HepG2 (cell line): ENCODE results near the gene MBTPS2. TPM values are rescaled to one million over a fixed set of nuclear protein-coding genes. Genes with fewer than 3 reads are reported as not detected.
A peak's percentile ranks its signal among the peaks of the same experiment; 100 is the strongest.

Source experiments
- FOSL2 ChIP-seq: sonication (generic); formaldehyde crosslinking; IDR thresholded peaks from 2 replicates; pipeline ENCODE4 v1.4.0; 2020; ENCODE audit warnings: missing genetic modification reagents
- KDM1A ChIP-seq: IDR thresholded peaks from 2 replicates; pipeline ENCODE4 v1.6.1; 2016; ENCODE audit warnings: missing compliant biosample characterization
- NFE2 ChIP-seq: sonication (generic); formaldehyde crosslinking; IDR thresholded peaks from 2 replicates; pipeline ENCODE4 v1.4.0; 2020; ENCODE audit warnings: missing genetic modification reagents
- PHB2 ChIP-seq: fragments of 450-650 bp; IDR thresholded peaks from 2 replicates; pipeline ENCODE4 v1.6.1; 2018; ENCODE audit not compliant: partially characterized antibody
- STAG1 ChIP-seq: sonication (generic); formaldehyde crosslinking; IDR thresholded peaks from 2 replicates; pipeline ENCODE4 v1.4.0; 2020; ENCODE audit warnings: missing genetic modification reagents
- TEAD2 ChIP-seq: sonication (generic); formaldehyde crosslinking; IDR thresholded peaks from 2 replicates; pipeline ENCODE4 v1.9.0; 2021; ENCODE audit warnings: missing genetic modification reagents
- ZNF160 ChIP-seq: sonication (generic); formaldehyde crosslinking; IDR thresholded peaks from 2 replicates; pipeline ENCODE4 v1.8.0; 2022; ENCODE audit warnings: mild to moderate bottlenecking, inconsistent platforms, missing genetic modification reagents
- ZNF343 ChIP-seq: sonication (generic); formaldehyde crosslinking; IDR thresholded peaks from 2 replicates; pipeline ENCODE4 v1.4.0; 2020; ENCODE audit warnings: mild to moderate bottlenecking, missing genetic modification reagents
- ZNF550 ChIP-seq: sonication (generic); formaldehyde crosslinking; IDR thresholded peaks from 2 replicates; pipeline ENCODE4 v1.4.0; 2020; ENCODE audit warnings: mild to moderate bottlenecking, missing genetic modification reagents, borderline replicate concordance
- ZNF614 ChIP-seq: IDR thresholded peaks from 2 replicates; pipeline ENCODE4 v1.6.1; 2018; ENCODE audit warnings: missing biosample characterization, missing genetic modification reagents, inconsistent platforms, borderline replicate concordance
- ZNF850 ChIP-seq: sonication (generic); formaldehyde crosslinking; conservative IDR thresholded peaks from 2 replicates; pipeline ENCODE4 v1.9.0; 2021; ENCODE audit warnings: mild to moderate bottlenecking, missing genetic modification reagents
- polyA plus RNA-seq, 8 experiments: library from polyadenylated mRNA; depleted of rRNA in 3 of 8; stranded (reverse) in 7 of 8; unstranded in 1 of 8; fragments of >200 nt; fragmentation: Illumina TruSeq in 4 of 8; extraction: Trizol in 4 of 8; gene quantifications; 2 replicates each; pipeline versions ENCODE4 v1.2.1 to v1.2.3, GENCODE V29; 2011 to 2016; ENCODE audit warnings: low read depth in 4 of 8, missing spikeins in 1 of 8, mixed read lengths in 1 of 8; ENCODE audit not compliant: insufficient read depth in 1 of 8
- total RNA-seq, 5 experiments: library from RNA; depleted of rRNA; stranded (reverse); fragments of >200 nt; fragmentation: Illumina TruSeq; extraction: Trizol; gene quantifications; 2 replicates each; pipeline ENCODE4 v1.2.3, GENCODE V29; 2016; ENCODE audit warnings: low read depth in 1 of 5
- TF ChIP-seq, protein P1 (sequence below): sonication (generic); formaldehyde crosslinking; conservative IDR thresholded peaks from 2 replicates; pipeline ENCODE4 v1.8.0; 2022; ENCODE audit warnings: mild to moderate bottlenecking, moderate library complexity, missing genetic modification reagents
- TF ChIP-seq, protein P2 (sequence below): IDR thresholded peaks from 2 replicates; pipeline ENCODE4 v1.6.1; 2018; ENCODE audit warnings: missing genetic modification reagents, mild to moderate bottlenecking, missing compliant biosample characterization
- TF ChIP-seq, protein P3 (sequence below): sonication (generic); formaldehyde crosslinking; IDR thresholded peaks from 2 replicates; pipeline ENCODE4 v1.5.0; 2020; ENCODE audit warnings: mild to moderate bottlenecking, missing genetic modification reagents, moderate library complexity
- TF ChIP-seq, protein P4 (sequence below): sonication (generic); formaldehyde crosslinking; IDR thresholded peaks from 2 replicates; pipeline ENCODE4 v1.4.0; 2020; ENCODE audit warnings: missing genetic modification reagents
- TF ChIP-seq, protein P5 (sequence below): sonication (generic); formaldehyde crosslinking; IDR thresholded peaks from 2 replicates; pipeline ENCODE4 v1.5.0; 2020; ENCODE audit warnings: mild to moderate bottlenecking, missing genetic modification reagents
- TF ChIP-seq, protein P6 (sequence below): sonication (generic); formaldehyde crosslinking; IDR thresholded peaks from 2 replicates; pipeline ENCODE4 v1.5.0; 2020; ENCODE audit warnings: missing genetic modification reagents

Gene MBTPS2
- total and polyA plus RNA-seq, 2 of the 13 experiments (the other 11 are each of a cell fraction or from before 2014, with no cell fraction given): 5.7 to 14.4 TPM

DNA sequence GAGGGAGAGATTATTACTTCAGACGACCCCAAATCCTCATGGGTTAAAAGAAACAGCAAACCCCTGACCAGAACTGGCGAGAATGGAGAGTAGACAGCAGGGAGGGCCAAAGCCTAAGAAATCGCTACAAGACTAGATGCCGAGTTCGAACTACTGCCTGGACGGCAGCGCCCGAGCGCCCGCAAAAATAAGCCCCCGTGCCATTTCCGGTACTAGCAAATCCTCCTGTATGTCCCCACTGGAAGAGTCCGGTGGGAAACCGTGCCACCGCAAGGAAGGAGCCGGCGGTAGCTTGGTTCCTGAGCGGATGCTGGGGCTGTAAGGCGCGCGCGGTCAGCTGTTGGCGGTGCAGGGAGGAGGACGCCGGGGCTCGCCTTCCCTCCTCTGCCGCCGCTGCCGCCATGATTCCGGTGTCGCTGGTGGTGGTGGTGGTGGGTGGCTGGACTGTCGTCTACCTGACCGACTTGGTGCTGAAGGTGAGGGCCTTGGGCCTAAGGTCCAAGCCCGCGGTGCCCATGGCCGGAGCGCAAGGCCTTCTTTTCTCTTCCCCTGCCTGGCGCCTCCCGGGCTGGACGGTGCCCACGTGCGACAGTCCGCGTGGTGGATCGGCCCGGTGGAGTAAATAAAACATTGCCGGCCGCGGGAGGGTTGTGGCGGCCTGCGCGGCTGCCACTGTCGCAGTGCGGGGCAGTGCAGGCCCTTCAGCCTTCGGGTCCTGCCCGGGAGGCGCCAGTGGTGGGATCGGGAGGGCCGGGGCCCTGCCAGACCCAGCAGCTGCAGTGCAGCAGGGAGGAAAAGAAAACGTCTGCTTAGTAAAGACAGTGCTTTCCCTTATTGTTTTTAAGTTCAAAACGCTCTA, at the start of gene MBTPS2 (continued):
- TF ChIP-seq, protein P1, sequence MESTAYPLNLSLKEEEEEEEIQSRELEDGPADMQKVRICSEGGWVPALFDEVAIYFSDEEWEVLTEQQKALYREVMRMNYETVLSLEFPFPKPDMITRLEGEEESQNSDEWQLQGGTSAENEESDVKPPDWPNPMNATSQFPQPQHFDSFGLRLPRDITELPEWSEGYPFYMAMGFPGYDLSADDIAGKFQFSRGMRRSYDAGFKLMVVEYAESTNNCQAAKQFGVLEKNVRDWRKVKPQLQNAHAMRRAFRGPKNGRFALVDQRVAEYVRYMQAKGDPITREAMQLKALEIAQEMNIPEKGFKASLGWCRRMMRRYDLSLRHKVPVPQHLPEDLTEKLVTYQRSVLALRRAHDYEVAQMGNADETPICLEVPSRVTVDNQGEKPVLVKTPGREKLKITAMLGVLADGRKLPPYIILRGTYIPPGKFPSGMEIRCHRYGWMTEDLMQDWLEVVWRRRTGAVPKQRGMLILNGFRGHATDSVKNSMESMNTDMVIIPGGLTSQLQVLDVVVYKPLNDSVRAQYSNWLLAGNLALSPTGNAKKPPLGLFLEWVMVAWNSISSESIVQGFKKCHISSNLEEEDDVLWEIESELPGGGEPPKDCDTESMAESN (CRISPR knock-in tag): peak; percentile 73
- no peak for TF ChIP-seq TEAD2
- no peak for TF ChIP-seq ZNF343 (CRISPR knock-in tag)
- TF ChIP-seq, protein P2, sequence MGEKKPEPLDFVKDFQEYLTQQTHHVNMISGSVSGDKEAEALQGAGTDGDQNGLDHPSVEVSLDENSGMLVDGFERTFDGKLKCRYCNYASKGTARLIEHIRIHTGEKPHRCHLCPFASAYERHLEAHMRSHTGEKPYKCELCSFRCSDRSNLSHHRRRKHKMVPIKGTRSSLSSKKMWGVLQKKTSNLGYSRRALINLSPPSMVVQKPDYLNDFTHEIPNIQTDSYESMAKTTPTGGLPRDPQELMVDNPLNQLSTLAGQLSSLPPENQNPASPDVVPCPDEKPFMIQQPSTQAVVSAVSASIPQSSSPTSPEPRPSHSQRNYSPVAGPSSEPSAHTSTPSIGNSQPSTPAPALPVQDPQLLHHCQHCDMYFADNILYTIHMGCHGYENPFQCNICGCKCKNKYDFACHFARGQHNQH (CRISPR knock-in tag): peak; percentile 87; the same call in 1 of the 2 replicates
- peak; percentile 43 for TF ChIP-seq FOSL2 (CRISPR knock-in tag)
- no peak; the same call in 1 of the 2 replicates for TF ChIP-seq ZNF614 (CRISPR knock-in tag)
- no peak for TF ChIP-seq ZNF850 (CRISPR knock-in tag)
- TF ChIP-seq, protein P3, sequence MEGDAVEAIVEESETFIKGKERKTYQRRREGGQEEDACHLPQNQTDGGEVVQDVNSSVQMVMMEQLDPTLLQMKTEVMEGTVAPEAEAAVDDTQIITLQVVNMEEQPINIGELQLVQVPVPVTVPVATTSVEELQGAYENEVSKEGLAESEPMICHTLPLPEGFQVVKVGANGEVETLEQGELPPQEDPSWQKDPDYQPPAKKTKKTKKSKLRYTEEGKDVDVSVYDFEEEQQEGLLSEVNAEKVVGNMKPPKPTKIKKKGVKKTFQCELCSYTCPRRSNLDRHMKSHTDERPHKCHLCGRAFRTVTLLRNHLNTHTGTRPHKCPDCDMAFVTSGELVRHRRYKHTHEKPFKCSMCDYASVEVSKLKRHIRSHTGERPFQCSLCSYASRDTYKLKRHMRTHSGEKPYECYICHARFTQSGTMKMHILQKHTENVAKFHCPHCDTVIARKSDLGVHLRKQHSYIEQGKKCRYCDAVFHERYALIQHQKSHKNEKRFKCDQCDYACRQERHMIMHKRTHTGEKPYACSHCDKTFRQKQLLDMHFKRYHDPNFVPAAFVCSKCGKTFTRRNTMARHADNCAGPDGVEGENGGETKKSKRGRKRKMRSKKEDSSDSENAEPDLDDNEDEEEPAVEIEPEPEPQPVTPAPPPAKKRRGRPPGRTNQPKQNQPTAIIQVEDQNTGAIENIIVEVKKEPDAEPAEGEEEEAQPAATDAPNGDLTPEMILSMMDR (CRISPR knock-in tag): peak; percentile 37; the same call in 1 of the 2 replicates
- TF ChIP-seq ZNF160 (CRISPR knock-in tag): no peak
- TF ChIP-seq ZNF550: no peak
- TF ChIP-seq, protein P4, sequence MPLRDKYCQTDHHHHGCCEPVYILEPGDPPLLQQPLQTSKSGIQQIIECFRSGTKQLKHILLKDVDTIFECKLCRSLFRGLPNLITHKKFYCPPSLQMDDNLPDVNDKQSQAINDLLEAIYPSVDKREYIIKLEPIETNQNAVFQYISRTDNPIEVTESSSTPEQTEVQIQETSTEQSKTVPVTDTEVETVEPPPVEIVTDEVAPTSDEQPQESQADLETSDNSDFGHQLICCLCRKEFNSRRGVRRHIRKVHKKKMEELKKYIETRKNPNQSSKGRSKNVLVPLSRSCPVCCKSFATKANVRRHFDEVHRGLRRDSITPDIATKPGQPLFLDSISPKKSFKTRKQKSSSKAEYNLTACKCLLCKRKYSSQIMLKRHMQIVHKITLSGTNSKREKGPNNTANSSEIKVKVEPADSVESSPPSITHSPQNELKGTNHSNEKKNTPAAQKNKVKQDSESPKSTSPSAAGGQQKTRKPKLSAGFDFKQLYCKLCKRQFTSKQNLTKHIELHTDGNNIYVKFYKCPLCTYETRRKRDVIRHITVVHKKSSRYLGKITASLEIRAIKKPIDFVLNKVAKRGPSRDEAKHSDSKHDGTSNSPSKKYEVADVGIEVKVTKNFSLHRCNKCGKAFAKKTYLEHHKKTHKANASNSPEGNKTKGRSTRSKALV: no peak
- TF ChIP-seq NFE2: no peak
- TF ChIP-seq STAG1 (CRISPR knock-in tag): peak; percentile 15; the same call in 1 of the 2 replicates
- TF ChIP-seq, protein P5, sequence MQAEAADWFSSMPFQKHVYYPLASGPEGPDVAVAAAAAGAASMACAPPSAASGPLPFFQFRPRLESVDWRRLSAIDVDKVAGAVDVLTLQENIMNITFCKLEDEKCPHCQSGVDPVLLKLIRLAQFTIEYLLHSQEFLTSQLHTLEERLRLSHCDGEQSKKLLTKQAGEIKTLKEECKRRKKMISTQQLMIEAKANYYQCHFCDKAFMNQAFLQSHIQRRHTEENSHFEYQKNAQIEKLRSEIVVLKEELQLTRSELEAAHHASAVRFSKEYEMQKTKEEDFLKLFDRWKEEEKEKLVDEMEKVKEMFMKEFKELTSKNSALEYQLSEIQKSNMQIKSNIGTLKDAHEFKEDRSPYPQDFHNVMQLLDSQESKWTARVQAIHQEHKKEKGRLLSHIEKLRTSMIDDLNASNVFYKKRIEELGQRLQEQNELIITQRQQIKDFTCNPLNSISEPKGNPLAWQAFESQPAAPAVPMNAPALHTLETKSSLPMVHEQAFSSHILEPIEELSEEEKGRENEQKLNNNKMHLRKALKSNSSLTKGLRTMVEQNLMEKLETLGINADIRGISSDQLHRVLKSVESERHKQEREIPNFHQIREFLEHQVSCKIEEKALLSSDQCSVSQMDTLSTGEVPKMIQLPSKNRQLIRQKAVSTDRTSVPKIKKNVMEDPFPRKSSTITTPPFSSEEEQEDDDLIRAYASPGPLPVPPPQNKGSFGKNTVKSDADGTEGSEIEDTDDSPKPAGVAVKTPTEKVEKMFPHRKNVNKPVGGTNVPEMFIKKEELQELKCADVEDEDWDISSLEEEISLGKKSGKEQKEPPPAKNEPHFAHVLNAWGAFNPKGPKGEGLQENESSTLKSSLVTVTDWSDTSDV (CRISPR knock-in tag): no peak
- TF ChIP-seq KDM1A (CRISPR knock-in tag): no peak
- TF ChIP-seq PHB2: no peak
- TF ChIP-seq, protein P6, sequence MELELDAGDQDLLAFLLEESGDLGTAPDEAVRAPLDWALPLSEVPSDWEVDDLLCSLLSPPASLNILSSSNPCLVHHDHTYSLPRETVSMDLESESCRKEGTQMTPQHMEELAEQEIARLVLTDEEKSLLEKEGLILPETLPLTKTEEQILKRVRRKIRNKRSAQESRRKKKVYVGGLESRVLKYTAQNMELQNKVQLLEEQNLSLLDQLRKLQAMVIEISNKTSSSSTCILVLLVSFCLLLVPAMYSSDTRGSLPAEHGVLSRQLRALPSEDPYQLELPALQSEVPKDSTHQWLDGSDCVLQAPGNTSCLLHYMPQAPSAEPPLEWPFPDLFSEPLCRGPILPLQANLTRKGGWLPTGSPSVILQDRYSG (CRISPR knock-in tag): no peak
